H1 (cell line): ENCODE data around the gene FGD4. TPM values are rescaled to one million over a fixed set of nuclear protein-coding genes. Genes with fewer than 3 reads are reported as not detected.

ENCODE experiments used
- CTBP2 ChIP-seq: IDR thresholded peaks from 2 replicates; pipeline ENCODE4 v1.7.0; 2011; ENCODE audit warnings: borderline replicate concordance, mild to moderate bottlenecking, moderate library complexity, mixed read lengths, low read length; ENCODE audit not compliant: insufficient read depth, insufficient read length
- EGR1 ChIP-seq: IDR thresholded peaks from 2 replicates; pipeline ENCODE4 v1.6.1; 2011; ENCODE audit warnings: low read depth, low read length, borderline replicate concordance
- MAX ChIP-seq: IDR thresholded peaks from 2 replicates; pipeline ENCODE4 v1.6.1; 2012; ENCODE audit warnings: inconsistent platforms
- ZNF274 ChIP-seq: IDR thresholded peaks from 2 replicates; pipeline ENCODE4 v1.7.0; 2012; ENCODE audit warnings: low read length, borderline replicate concordance; ENCODE audit errors: extremely low read depth
- polyA plus RNA-seq, 7 experiments: library from polyadenylated mRNA; depleted of rRNA in 3 of 7; stranded (reverse) in 5 of 7; unstranded in 2 of 7; fragments of >200 nt in 5 of 7; fragments of 200-250 nt in 2 of 7; gene quantifications; 1 replicate in 5 of 7; 2 replicates in 1 of 7; 4 replicates in 1 of 7; pipeline versions ENCODE4 v1.2.1 to v1.2.3, GENCODE V29; 2011 to 2013; ENCODE audit warnings: missing spikeins in 2 of 7, mixed read lengths in 2 of 7
- total RNA-seq: library from RNA; stranded (reverse); fragmentation: NEBNext Ultra II Directional; extraction: Animal tissue kit (Norgen Biotek cat#: 25700); gene quantifications from 2 replicates; pipeline ENCODE4 v1.2.1, GENCODE V29; 2021

FGD4 gene
- total and polyA plus RNA-seq, 2 of the 8 experiments (the other 6 are each of a cell fraction or from before 2014, with no cell fraction given), result 8.5 to 48.2 TPM

GRCh38 chr12:32451816-32452215 is 52.5 kb downstream of the FGD4 start (continued):
- TF ChIP-seq CTBP2 (no peak), ZNF274 (no peak), EGR1 (no peak), MAX (no peak)
